NT2/D1 (cell line): ENCODE results near the gene BCAS3.

Experiments
- DNase-seq: peaks from one replicate; pipeline ENCODE4 v3.0.0-alpha.2; 2011; ENCODE audit warnings: low read depth, low spot score
- H3K27me3 ChIP-seq: 2 replicates; pipeline ENCODE4 v1.6.0; 2011; ENCODE audit warnings: mild to moderate bottlenecking; ENCODE audit not compliant: insufficient read length, insufficient read depth
- H3K36me3 ChIP-seq: 2 replicates; pipeline ENCODE4 v1.6.1; 2011; ENCODE audit warnings: mild to moderate bottlenecking, low read length, mixed read lengths; ENCODE audit not compliant: insufficient read depth, insufficient read length
- H3K4me1 ChIP-seq: 2 replicates; pipeline ENCODE4 v1.5.1; 2011; ENCODE audit not compliant: insufficient read depth, insufficient read length
- H3K4me3 ChIP-seq: 2 replicates; pipeline ENCODE4 v1.5.1; 2011; ENCODE audit warnings: low read depth; ENCODE audit not compliant: insufficient read length
- H3K9ac ChIP-seq: 2 replicates; pipeline ENCODE4 v1.6.0; 2011; ENCODE audit warnings: low read depth; ENCODE audit not compliant: insufficient read length
- H3K9me3 ChIP-seq: 2 replicates; pipeline ENCODE4 v1.5.1; 2011; ENCODE audit warnings: mild to moderate bottlenecking, low read length; ENCODE audit not compliant: insufficient read depth
- SUZ12 ChIP-seq: IDR thresholded peaks from 2 replicates; pipeline ENCODE4 v1.6.1; 2011; ENCODE audit not compliant: insufficient read length, insufficient read depth; ENCODE audit errors: extremely low read depth
- YY1 ChIP-seq: IDR thresholded peaks from 2 replicates; pipeline ENCODE4 v1.6.1; 2011; ENCODE audit not compliant: insufficient read length, insufficient read depth
- ZNF274 ChIP-seq: IDR thresholded peaks from 2 replicates; pipeline ENCODE4 v1.6.1; 2011; ENCODE audit warnings: mild to moderate bottlenecking, low read depth, low read length

The BCAS3 gene

DNA sequence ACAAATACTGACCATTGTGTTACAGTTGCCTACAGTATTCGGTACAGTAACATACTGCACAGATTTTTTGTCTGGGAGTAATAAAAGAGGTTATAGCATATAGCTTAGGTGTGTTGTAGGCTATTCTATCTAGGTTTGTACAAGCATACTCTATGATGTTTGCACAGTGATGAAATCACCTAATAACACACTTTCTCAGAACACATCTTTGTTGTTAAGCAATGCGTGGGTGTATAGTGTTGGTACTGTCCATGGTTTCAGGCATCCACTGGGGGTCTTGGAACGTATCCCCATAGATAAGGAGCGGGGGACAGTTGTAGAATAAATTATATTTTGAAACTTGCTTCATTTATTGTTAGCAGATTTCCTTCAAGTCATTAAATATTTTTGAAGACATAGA lies 428.7 kb downstream of the BCAS3 start:
- TF ChIP-seq ZNF274: no peak
- no peak for TF ChIP-seq YY1
- TF ChIP-seq SUZ12: no peak
- Histone ChIP-seq H3K9ac (no peak overlapping the region), H3K4me1 (no peaks in the 10 kb centered on the region), H3K9me3 (peaks cover 10% of the 10 kb centered on the region; the same call in 1 of the 2 replicates), H3K27me3 (no peaks in the 10 kb centered on the region), H3K36me3 (no peaks in the 10 kb centered on the region), H3K4me3 (no peak overlapping the region)
- no peak for DNase-seq

DNA sequence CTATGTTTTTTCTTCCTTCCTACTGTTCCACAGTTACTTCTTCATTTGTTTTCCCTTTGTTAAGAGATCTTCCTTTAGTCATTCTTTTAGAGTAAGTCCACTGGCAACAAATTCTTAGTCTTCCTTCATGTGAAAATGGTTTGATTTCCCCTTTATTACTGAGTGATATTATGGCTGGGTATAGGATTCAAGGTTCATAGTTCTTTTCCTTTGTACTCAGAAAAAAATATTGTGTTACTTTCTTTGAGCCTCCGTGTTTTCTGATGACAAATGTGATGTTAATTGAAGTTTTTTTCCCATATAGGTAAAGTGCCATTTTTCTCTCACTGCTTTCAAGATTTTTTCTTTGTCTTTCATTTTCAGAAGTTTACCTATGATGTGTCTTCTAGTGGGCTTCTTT lies 438.9 kb downstream of the BCAS3 start:
- no peak for DNase-seq
- no peaks in the 10 kb centered on the region for H3K4me1 ChIP-seq
- H3K9ac ChIP-seq: no peak overlapping the region
- no peak for TF ChIP-seq SUZ12
- no peak for TF ChIP-seq YY1
- TF ChIP-seq ZNF274: no peak
- H3K36me3 ChIP-seq: no peaks in the 10 kb centered on the region
- no peak overlapping the region for H3K4me3 ChIP-seq
- H3K9me3 ChIP-seq: peaks cover 6% of the 10 kb centered on the region; the same call in 1 of the 2 replicates
- no peaks in the 10 kb centered on the region for H3K27me3 ChIP-seq

DNA sequence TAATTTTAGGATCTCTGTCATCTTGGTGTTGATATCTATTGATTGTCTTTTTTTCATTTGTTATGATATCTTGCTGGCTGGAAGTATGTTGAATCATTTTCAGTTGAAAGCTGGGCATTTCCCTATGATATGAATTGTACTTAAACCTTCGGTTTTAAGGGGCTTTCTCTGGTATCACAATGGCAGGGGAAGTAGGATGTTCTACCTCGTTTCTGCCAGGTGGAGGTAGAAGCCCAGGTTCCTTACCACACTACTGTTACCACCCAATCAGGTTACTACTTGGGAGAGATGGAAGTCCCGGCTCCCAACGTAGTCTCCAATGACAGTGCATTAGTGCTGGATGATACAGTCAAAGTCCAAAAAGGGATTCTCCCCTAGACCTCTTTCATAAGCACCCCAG lies 440.3 kb downstream of the BCAS3 start:
- H3K4me3 ChIP-seq: no peak overlapping the region
- no peaks in the 10 kb centered on the region for H3K27me3 ChIP-seq
- H3K4me1 ChIP-seq: no peaks in the 10 kb centered on the region
- TF ChIP-seq YY1 (no peak), SUZ12 (no peak), ZNF274 (no peak)
- H3K9me3 ChIP-seq: peaks cover 6% of the 10 kb centered on the region; the same call in 1 of the 2 replicates
- no peak overlapping the region for H3K9ac ChIP-seq
- no peak for DNase-seq
- H3K36me3 ChIP-seq: no peaks in the 10 kb centered on the region

DNA sequence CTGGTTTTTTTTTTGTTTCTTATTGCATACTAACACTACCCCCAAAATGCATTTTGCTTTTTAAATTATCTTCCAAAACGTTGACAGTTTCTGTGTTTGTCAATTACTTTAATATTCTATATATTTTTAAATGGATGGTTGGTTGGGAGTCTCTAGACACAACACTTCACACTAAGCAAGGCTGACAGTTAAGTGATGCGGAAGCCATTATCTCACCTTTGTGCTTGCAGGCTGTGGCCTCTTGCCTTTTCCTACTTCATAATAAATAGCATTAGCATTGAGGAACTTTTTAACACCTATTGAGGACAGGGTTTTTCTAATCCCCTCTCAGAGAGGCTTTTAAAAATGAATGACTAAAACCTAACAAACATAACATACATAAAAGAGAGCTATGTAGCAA lies 441.2 kb downstream of the BCAS3 start:
- Histone ChIP-seq H3K4me3 (no peak overlapping the region), H3K9ac (no peak overlapping the region), H3K27me3 (no peaks in the 10 kb centered on the region), H3K4me1 (no peaks in the 10 kb centered on the region), H3K36me3 (no peaks in the 10 kb centered on the region), H3K9me3 (peaks cover 6% of the 10 kb centered on the region; the same call in 1 of the 2 replicates)
- DNase-seq: no peak
- no peak for TF ChIP-seq ZNF274
- no peak for TF ChIP-seq YY1
- no peak for TF ChIP-seq SUZ12

DNA sequence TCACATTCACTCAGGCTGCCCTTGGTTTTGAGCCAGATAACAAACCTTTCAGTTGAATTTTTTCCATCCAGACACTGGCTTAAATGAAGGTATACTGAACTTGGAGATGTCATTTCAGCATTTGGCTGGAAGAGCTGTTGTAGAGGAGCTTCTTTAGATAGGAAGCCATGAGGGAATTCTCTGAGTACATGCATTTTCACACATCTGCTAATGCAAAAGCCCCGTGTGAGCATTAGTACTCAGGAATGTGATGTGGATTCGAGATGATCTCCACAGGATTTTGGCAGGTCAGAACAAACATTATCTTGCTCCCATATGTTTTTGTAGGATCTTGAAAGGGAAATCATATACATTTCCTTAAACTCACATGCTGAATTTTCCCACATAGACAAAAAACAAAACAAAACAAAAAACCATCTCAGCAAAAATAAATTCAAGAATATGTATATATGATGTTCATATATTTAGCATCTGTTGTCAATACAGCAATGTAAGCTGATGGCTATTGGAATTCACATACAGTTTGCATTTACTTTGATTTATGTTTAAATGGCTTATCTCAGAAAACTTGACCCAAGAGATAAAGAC lies 444.8 kb downstream of the BCAS3 start:
- H3K4me3 ChIP-seq: no peak overlapping the region
- TF ChIP-seq YY1: no peak
- TF ChIP-seq ZNF274: no peak
- H3K9ac ChIP-seq: no peak overlapping the region
- no peaks in the 10 kb centered on the region for H3K27me3 ChIP-seq
- no peaks in the 10 kb centered on the region for H3K36me3 ChIP-seq
- no peaks in the 10 kb centered on the region for H3K4me1 ChIP-seq
- H3K9me3 ChIP-seq: no peaks in the 10 kb centered on the region
- DNase-seq: no peak

DNA sequence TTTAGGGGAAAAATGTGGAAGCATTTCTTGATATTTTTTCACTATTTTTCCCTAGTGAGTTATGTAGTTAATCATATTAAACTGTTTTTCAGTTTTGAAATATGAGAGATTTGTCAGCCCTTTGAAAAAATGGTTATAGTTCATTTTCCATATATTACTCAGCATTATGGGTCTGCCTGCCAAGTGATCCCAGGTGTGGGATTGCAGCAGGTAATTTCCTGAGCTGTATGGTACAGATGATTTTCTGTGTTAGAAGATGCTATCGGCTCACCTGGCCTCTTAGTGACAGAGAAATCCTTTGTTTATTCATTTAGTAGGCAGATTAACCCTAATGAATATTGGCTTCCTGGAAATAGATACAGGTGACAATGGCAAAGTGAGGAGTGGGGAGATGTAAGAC lies 446.9 kb downstream of the BCAS3 start:
- no peak overlapping the region for H3K9ac ChIP-seq
- H3K27me3 ChIP-seq: no peaks in the 10 kb centered on the region
- H3K9me3 ChIP-seq: no peaks in the 10 kb centered on the region
- no peaks in the 10 kb centered on the region for H3K36me3 ChIP-seq
- H3K4me3 ChIP-seq: no peak overlapping the region
- H3K4me1 ChIP-seq: no peaks in the 10 kb centered on the region
- DNase-seq: no peak
- TF ChIP-seq SUZ12 (no peak), ZNF274 (no peak), YY1 (no peak)

DNA sequence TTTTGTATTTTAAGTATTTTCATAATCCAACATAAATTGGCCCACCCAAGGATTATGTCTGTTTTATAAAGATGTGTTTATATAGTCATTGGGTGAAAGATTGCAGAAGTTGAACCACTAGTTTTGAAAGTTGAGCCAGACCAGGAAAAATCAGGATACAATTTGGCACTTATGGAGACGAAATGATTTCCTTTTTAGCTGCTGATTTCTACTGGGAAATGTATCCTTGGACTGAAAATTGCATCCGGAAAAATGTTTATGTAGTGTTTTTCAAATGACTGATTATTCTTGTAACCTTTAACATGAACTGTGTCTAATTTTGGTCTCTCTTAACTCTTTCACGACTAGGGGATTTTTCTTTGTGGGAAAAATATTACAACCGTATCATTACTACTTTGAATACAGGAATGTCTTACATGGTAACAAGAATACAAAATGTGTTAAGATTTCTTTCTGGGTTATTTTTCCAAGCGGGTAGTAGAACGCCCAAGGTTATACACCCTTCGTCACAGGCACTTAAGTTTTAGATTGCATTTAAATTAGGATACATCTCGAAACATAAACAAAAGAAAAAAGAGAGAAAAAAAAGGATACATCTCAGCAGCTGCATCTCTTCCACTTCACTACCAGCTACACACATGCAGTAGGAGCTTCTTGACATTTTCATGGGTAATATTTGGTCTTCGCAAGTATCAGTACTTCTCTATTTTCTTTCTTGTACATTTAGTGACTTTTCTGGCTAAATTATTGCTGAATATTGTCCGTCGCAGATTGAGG lies 449.0 kb downstream of the BCAS3 start:
- Histone ChIP-seq H3K27me3 (no peaks in the 10 kb centered on the region), H3K36me3 (no peaks in the 10 kb centered on the region), H3K4me3 (no peak overlapping the region), H3K4me1 (no peaks in the 10 kb centered on the region), H3K9ac (no peak overlapping the region), H3K9me3 (no peaks in the 10 kb centered on the region)
- no peak for DNase-seq
- TF ChIP-seq YY1 (no peak), ZNF274 (no peak), SUZ12 (no peak)
